AG09319 (cell line): ENCODE measurements around the gene KLHL36.

Experiments used
- DNase-seq: peaks from one replicate; pipeline ENCODE4 v3.0.0-alpha.2; 2010; ENCODE audit warnings: low read depth; ENCODE audit errors: extremely low read depth
- CTCF ChIP-seq: IDR thresholded peaks from 2 replicates; pipeline ENCODE4 v1.5.1; 2011; ENCODE audit warnings: low read depth, mild to moderate bottlenecking, inconsistent platforms, low read length, moderate library complexity

The KLHL36 gene

DNA sequence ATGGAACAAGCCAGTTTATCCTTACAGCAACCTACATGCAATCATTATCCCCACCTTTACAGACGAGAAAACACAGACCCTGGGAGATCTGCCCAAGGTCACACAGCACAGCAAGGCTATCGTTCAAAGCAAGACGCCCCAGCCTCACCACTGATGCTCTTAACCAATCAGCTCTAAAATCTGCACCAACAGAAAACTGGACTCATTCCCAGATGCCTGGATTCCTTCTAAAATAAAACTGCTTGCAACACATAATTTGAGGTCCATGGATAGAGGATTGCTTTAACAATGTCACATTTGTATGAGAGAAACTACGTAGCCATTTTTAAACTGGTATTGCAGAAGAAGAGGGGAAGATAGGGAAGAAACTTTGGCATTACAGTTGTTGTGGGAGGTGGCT is 37.3 kb upstream of the KLHL36 start:
- no peak for TF ChIP-seq CTCF
- no peak for DNase-seq

GRCh38 chr16:84612686-84613085 is 35.6 kb upstream of the KLHL36 start:
- no peak for TF ChIP-seq CTCF
- no peak for DNase-seq

DNA sequence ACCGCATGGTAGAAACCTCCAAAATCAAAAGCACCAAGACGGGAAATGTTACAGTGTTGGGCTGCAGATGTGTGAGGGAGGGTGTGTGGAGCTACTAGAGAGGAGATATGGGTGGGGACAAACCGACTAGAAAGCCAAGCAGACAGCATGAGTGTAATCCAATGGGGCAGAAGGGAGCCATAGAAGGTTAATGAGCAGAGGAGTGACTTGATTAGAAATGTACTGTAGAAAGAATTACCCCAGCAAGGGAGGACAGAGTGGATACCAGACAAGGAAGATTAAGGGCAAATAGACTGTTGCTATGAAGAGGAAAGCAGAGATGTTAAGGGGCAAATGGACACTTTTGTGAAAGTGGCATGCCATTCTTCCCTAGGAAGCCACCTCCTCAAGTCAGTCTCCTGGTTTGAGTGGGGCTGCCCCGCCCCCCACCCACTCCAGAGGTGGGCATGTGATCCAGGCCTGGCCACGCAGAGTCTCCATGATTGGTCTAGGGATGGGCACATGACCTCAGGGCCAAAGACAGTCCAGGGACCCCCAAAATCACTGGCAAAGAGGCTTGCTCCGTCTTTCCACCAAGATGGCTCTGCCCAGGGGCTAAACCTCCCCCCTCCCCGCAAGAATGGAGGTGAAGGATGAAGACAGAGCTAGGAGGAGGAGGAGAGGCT is 34.8 kb upstream of the KLHL36 start:
- no peak for DNase-seq
- no peak for TF ChIP-seq CTCF

DNA sequence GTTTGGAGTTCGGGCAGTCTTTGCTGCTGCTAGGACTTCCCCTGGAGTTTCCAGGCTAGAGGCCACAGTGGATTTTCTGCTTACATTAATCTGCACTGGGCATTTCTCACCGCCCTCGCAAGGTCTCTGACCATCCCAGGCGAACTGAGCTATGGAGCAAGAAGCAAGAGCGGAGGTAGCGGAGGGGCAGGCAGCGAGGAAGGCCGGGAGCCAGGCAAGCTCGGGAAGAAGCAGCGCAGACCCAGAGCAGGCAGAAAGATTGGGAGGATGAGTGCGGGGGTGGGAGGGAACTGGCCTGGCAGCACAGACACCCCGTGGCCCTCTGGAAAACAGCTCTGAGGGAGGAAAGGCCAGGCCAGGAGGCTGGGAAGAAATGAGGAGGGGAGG is 34.2 kb upstream of the KLHL36 start:
- DNase-seq, result no peak
- no peak for TF ChIP-seq CTCF

- no peak for TF ChIP-seq CTCF
- DNase-seq, result no peak
Observed at GRCh38 chr16:84614623-84614967, 33.7 kb upstream of the KLHL36 start.

GRCh38 chr16:84614968-84615813 is 33.1 kb upstream of the KLHL36 start:
- no peak for DNase-seq
- TF ChIP-seq CTCF, result no peak

DNA sequence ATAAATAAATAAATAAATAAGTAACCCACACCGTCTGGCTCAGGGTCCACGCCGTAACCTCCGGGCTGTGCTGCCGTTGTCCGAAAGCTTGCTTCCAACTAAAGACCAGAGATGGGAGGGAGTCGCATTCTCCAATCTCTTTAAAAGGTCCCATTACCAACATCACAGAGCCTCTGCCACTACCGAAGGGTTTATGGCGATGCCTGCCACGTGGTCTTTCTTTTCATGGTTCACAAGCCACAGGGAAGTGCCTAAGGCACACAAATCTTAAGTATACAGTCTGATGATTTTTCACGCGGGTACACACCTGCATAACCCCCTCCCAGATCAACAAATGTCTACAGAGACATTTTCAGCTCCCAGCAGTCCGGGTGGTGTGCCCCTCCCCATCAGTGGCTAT is 31.8 kb upstream of the KLHL36 start:
- no peak for TF ChIP-seq CTCF
- no peak for DNase-seq
